PFSK-1 (cell line): ENCODE results near the gene ELMOD3.

Experiments used
- FOXP2 ChIP-seq: optimal IDR thresholded peaks from 2 replicates; pipeline ENCODE3; 2011; ENCODE audit warnings: borderline replicate concordance, control low read depth, inconsistent platforms; ENCODE audit not compliant: insufficient read depth; ENCODE audit errors: extremely low read length, extremely low read depth
- POLR2AphosphoS5 ChIP-seq: IDR thresholded peaks from 2 replicates; pipeline ENCODE4 v1.6.1; 2012; ENCODE audit warnings: low read depth, mild to moderate bottlenecking, control low read depth, low read length, moderate library complexity
- SIN3A ChIP-seq: IDR thresholded peaks from 2 replicates; pipeline ENCODE4 v1.6.1; 2012; ENCODE audit warnings: mild to moderate bottlenecking, low read length, moderate library complexity, borderline replicate concordance; ENCODE audit not compliant: insufficient read depth
- TAF1 ChIP-seq: IDR thresholded peaks from 2 replicates; pipeline ENCODE4 v1.6.1; 2012; ENCODE audit warnings: low read length, control low read depth, borderline replicate concordance; ENCODE audit not compliant: insufficient read depth
- TF ChIP-seq, protein P1 (sequence below), 2 experiments: IDR thresholded peaks; 2 replicates each; pipeline versions ENCODE4 v1.6.1 to v1.8.0; 2011 to 2012; ENCODE audit warnings: low read depth in 2 of 2, low read length in 2 of 2, control low read depth in 1 of 2, inconsistent platforms in 1 of 2, mild to moderate bottlenecking in 1 of 2, moderate library complexity in 1 of 2; ENCODE audit not compliant: insufficient read depth in 1 of 2

ELMOD3 gene

GRCh38 chr2:85395912-85396475 lies 41.4 kb downstream of the ELMOD3 start:
- TF ChIP-seq FOXP2: no peak
- no peak for TF ChIP-seq POLR2AphosphoS5

- TF ChIP-seq, protein P1, sequence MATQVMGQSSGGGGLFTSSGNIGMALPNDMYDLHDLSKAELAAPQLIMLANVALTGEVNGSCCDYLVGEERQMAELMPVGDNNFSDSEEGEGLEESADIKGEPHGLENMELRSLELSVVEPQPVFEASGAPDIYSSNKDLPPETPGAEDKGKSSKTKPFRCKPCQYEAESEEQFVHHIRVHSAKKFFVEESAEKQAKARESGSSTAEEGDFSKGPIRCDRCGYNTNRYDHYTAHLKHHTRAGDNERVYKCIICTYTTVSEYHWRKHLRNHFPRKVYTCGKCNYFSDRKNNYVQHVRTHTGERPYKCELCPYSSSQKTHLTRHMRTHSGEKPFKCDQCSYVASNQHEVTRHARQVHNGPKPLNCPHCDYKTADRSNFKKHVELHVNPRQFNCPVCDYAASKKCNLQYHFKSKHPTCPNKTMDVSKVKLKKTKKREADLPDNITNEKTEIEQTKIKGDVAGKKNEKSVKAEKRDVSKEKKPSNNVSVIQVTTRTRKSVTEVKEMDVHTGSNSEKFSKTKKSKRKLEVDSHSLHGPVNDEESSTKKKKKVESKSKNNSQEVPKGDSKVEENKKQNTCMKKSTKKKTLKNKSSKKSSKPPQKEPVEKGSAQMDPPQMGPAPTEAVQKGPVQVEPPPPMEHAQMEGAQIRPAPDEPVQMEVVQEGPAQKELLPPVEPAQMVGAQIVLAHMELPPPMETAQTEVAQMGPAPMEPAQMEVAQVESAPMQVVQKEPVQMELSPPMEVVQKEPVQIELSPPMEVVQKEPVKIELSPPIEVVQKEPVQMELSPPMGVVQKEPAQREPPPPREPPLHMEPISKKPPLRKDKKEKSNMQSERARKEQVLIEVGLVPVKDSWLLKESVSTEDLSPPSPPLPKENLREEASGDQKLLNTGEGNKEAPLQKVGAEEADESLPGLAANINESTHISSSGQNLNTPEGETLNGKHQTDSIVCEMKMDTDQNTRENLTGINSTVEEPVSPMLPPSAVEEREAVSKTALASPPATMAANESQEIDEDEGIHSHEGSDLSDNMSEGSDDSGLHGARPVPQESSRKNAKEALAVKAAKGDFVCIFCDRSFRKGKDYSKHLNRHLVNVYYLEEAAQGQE (IDR thresholded peaks at IDR 0.05; ENCODE audit: insufficient read depth in 1 of 2, low read depth in 2 of 2, low read length in 2 of 2): no peak
- TF ChIP-seq POLR2AphosphoS5 (no peak), FOXP2 (no peak), SIN3A (no peak), TAF1 (no peak)
Measured at GRCh38 chr2:85396531-85397470, 42.2 kb downstream of the ELMOD3 start.

DNA sequence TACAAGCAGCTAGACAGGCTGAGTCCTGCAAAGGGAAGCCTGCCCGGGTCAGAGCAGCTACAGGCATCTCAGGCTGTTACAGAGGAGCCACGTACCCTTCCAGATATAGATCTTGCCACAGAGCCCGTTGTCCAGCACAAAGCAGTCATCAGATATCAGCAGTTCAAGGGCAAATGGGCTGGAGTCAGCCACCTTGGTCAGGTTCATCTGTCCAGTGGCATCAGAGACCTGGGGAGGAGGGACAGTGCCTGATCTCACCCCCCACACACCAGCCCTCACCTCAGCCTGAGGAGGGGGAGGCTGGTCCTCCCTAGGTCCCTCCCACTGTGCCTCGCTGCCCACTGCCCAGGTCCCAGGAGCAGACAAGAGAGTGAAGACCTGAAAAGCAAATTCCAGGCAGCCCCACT lies 43.4 kb downstream of the ELMOD3 start:
- TF ChIP-seq FOXP2 (no peak), SIN3A (no peak), TAF1 (no peak)
- TF ChIP-seq, protein P1 (IDR thresholded peaks at IDR 0.05; ENCODE audit: insufficient read depth in 1 of 2, low read depth in 2 of 2, low read length in 2 of 2): no peak

DNA sequence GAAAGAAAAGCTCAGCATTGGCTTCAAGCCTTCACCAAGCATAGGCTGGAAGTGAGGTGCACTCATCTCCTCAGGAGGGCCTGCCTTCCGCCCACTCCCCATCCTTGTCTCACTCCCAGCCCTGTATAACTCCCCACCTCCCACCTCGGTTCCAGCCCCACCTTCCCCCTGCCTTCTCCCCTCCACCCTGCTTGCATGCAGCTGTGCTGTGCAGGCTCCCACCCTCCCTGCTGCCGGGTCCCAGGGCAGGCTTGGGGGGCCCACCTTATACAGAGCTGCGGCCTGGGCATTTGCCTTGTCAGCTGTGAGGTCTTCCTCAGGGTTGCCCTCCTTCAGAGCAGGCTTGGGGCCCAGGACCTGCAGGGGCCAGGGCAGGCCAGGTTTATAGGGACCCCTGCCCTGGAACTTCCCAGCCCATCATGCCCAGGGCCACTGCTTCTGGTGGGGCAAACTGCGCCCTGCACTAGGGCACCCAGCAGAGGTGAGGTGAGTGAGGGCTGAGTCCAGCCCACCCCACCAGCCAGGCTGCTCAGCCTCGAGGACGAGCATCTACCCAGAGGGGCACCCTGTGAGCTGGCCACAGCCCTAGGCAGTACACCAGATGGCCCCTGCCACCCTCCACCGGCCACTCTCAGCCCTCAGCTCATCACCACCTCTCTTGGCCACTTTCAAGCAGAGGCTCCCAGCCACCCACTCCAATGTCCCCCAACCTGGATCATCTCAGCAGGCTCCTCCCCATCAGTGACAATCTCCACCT lies 44.0 kb downstream of the ELMOD3 start:
- TF ChIP-seq POLR2AphosphoS5: no peak
- TF ChIP-seq FOXP2: no peak
- TF ChIP-seq TAF1: no peak
- no peak for TF ChIP-seq SIN3A
- TF ChIP-seq, protein P1 (IDR thresholded peaks at IDR 0.05; ENCODE audit: insufficient read depth in 1 of 2, low read depth in 2 of 2, low read length in 2 of 2): no peak

- no peak for TF ChIP-seq POLR2AphosphoS5
- TF ChIP-seq SIN3A: no peak
- no peak for TF ChIP-seq FOXP2
- no peak for TF ChIP-seq TAF1
- TF ChIP-seq, protein P1 (IDR thresholded peaks at IDR 0.05; ENCODE audit: insufficient read depth in 1 of 2, low read depth in 2 of 2, low read length in 2 of 2): no peak
Measured at GRCh38 chr2:85399183-85399455, 44.5 kb downstream of the ELMOD3 start.
